Esophagus muscularis mucosa (tissue), 4 donors: ENCODE measurements around the gene GABRB2. TPM values are rescaled to one million over a fixed set of nuclear protein-coding genes. Genes with fewer than 3 reads are reported as not detected.
"Not testable (repeated sequence)": the region's sequence is repeated elsewhere in the genome, so short reads cannot be mapped to it uniquely, and the experiment has no call there.

ENCODE experiments used
- DNase-seq: peaks from one replicate; pipeline ENCODE4 v3.0.0-alpha.2; 2017; ENCODE audit errors: extremely low spot score
- H3K27ac ChIP-seq, 4 donors: fragments of 200-600 bp; sonication (generic); replicated peaks in 1 of 4; 1 replicate in 3 of 4; 2 replicates in 1 of 4; pipeline ENCODE4 v1.5.1; 2016 to 2019; ENCODE audit warnings: mild to moderate bottlenecking in 1 of 4
- H3K27me3 ChIP-seq, 4 donors: fragments of 200-600 bp; sonication (generic); one replicate each; pipeline versions ENCODE4 v1.5.1 to v1.6.0; 2016 to 2019
- H3K36me3 ChIP-seq, 4 donors: fragments of 200-600 bp; sonication (generic); one replicate each; pipeline ENCODE4 v1.5.1; 2016 to 2019
- H3K4me1 ChIP-seq, 4 donors: fragments of 200-600 bp; sonication (generic); one replicate each; pipeline ENCODE4 v1.5.1; 2016 to 2019
- H3K4me3 ChIP-seq, 4 donors: fragments of 200-600 bp; sonication (generic); 1 replicate in 2 of 4; 2 replicates in 2 of 4; pipeline ENCODE4 v1.5.1; 2016 to 2019; ENCODE audit warnings: mild to moderate bottlenecking in 4 of 4, moderate library complexity in 1 of 4
- H3K9me3 ChIP-seq, 4 donors: fragments of 200-600 bp; sonication (generic); 1 replicate in 3 of 4; 2 replicates in 1 of 4; pipeline ENCODE4 v1.5.1; 2016 to 2019
- EP300 ChIP-seq: sonication (generic); formaldehyde crosslinking; IDR thresholded peaks from one replicate; pipeline ENCODE4 v1.6.1; 2017; ENCODE audit warnings: antibody characterized with exemption
- POLR2A ChIP-seq: fragments of 450-650 bp; IDR thresholded peaks from one replicate; pipeline ENCODE4 v1.6.1; 2017; ENCODE audit warnings: antibody characterized with exemption, moderate library complexity, mild to moderate bottlenecking, low read depth
- POLR2AphosphoS5 ChIP-seq, 2 donors: sonication (generic); formaldehyde crosslinking; IDR thresholded peaks; one replicate each; pipeline ENCODE4 v1.6.1; 2017; ENCODE audit warnings: antibody characterized with exemption in 2 of 2
- WGBS: methylation state at CpG from one replicate; pipeline ENCODE4 v1.1.5; 2018; 5-methylcytosine and 5-hydroxymethylcytosine counted together
- intact Hi-C: fragments of 100-400 bp; cut with DNase I; formaldehyde crosslinking; loops from one replicate; pipeline ENCODE4 v1.15.1; 2023
- total RNA-seq, 4 donors: library from RNA; depleted of rRNA; stranded (reverse); fragments of >200 nt; gene quantifications; one replicate each; pipeline versions ENCODE4 v1.1.0 to v1.2.1, GENCODE V29; 2016
- TF ChIP-seq, protein P1 (sequence below), 3 experiments: fragments of 200-600 bp in 2 of 3; fragments of 450-650 bp in 1 of 3; sonication (generic) in 2 of 3; IDR thresholded peaks; one replicate each; pipeline ENCODE4 v1.5.1; 2017 to 2019; ENCODE audit warnings: antibody characterized with exemption in 3 of 3, mild to moderate bottlenecking in 2 of 3, moderate library complexity in 1 of 3

The GABRB2 gene
- total RNA-seq, 4 donors from 2014 or later: 0.92 to 1.7 (median 1.2) TPM

DNA sequence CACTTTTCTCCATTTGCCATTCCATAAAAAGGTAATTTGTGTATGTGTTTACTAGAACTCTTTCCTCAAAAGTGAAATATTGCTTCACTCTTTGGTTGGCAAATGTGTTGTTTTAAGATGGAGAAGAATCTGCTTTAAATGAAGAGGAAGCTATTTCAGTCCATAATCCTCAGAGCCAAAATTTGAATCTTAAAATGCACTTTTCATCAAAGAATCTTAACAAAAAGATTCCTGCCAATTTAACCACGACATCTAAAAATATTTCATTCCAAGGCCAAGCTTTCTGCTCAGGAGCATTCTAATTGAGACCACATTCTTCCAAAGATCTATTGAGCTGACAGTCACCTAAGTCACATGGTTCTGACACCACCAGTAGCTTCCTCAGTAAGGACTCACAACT is 7.5 kb downstream of the GABRB2 start:
- WGBS: 43% methylated on average over 1 of the region's 1 CpG
- Histone ChIP-seq H3K27ac (no peak overlapping the region), H3K27me3 (peaks cover 0 to 19% (median 0%) of the 10 kb centered on the region in 4 donors), H3K4me1 (no peaks in the 10 kb centered on the region), H3K9me3 (peaks cover 0 to 4% (median 0%) of the 10 kb centered on the region in 4 donors), H3K4me3 (no peak overlapping the region), H3K36me3 (no peaks in the 10 kb centered on the region)
- no peak for DNase-seq
- intact Hi-C loops: no loop called here
- TF ChIP-seq, protein P1, sequence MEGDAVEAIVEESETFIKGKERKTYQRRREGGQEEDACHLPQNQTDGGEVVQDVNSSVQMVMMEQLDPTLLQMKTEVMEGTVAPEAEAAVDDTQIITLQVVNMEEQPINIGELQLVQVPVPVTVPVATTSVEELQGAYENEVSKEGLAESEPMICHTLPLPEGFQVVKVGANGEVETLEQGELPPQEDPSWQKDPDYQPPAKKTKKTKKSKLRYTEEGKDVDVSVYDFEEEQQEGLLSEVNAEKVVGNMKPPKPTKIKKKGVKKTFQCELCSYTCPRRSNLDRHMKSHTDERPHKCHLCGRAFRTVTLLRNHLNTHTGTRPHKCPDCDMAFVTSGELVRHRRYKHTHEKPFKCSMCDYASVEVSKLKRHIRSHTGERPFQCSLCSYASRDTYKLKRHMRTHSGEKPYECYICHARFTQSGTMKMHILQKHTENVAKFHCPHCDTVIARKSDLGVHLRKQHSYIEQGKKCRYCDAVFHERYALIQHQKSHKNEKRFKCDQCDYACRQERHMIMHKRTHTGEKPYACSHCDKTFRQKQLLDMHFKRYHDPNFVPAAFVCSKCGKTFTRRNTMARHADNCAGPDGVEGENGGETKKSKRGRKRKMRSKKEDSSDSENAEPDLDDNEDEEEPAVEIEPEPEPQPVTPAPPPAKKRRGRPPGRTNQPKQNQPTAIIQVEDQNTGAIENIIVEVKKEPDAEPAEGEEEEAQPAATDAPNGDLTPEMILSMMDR (IDR thresholded peaks at IDR 0.05): no peak
- TF ChIP-seq POLR2AphosphoS5 (IDR thresholded peaks at IDR 0.05) (no peak), POLR2A (no peak), EP300 (no peak)

- Histone ChIP-seq H3K4me1 (no peaks in the 10 kb centered on the region), H3K27ac (no peak overlapping the region), H3K9me3 (no peaks in the 10 kb centered on the region), H3K27me3 (no peaks in the 10 kb centered on the region), H3K4me3 (no peak overlapping the region), H3K36me3 (no peaks in the 10 kb centered on the region)
- WGBS: 84% methylated on average over 2 of the region's 2 CpGs
- intact Hi-C loops: no loop called here
- TF ChIP-seq POLR2AphosphoS5 (IDR thresholded peaks at IDR 0.05): no peak
- no peak for TF ChIP-seq EP300
- TF ChIP-seq, protein P1 (IDR thresholded peaks at IDR 0.05): peak in 1 of 3 experiments; percentile 7
- no peak for TF ChIP-seq POLR2A
- no peak for DNase-seq
Observed at GRCh38 chr5:161535762-161536161, 10.8 kb downstream of the GABRB2 start.

GRCh38 chr5:161530700-161531099 is 15.8 kb downstream of the GABRB2 start:
- no peaks in the 10 kb centered on the region for H3K27me3 ChIP-seq
- DNase-seq: no peak
- no peak overlapping the region for H3K27ac ChIP-seq
- intact Hi-C loops: no loop called here
- H3K4me1 ChIP-seq: no peaks in the 10 kb centered on the region
- TF ChIP-seq EP300 (no peak), POLR2AphosphoS5 (IDR thresholded peaks at IDR 0.05) (no peak), POLR2A (no peak)
- TF ChIP-seq, protein P1 (IDR thresholded peaks at IDR 0.05): no peak
- no peaks in the 10 kb centered on the region for H3K36me3 ChIP-seq
- 44% methylated on average over 2 of the region's 2 CpGs for WGBS
- no peaks in the 10 kb centered on the region for H3K9me3 ChIP-seq
- H3K4me3 ChIP-seq: no peak overlapping the region

- WGBS: 21% methylated on average over 1 of the region's 1 CpG
- Histone ChIP-seq H3K36me3 (no peaks in the 10 kb centered on the region), H3K4me3 (no peak overlapping the region), H3K27me3 (no peaks in the 10 kb centered on the region), H3K27ac (no peak overlapping the region), H3K4me1 (no peaks in the 10 kb centered on the region), H3K9me3 (peaks cover 0 to 4% (median 0%) of the 10 kb centered on the region in 4 donors)
- DNase-seq: no peak
- no peak for TF ChIP-seq EP300
- TF ChIP-seq POLR2AphosphoS5 (IDR thresholded peaks at IDR 0.05): no peak
- TF ChIP-seq, protein P1 (IDR thresholded peaks at IDR 0.05): no peak
- TF ChIP-seq POLR2A: no peak
- intact Hi-C loops: no loop called here
Observed at GRCh38 chr5:161513942-161514341, 32.6 kb downstream of the GABRB2 start.

DNA sequence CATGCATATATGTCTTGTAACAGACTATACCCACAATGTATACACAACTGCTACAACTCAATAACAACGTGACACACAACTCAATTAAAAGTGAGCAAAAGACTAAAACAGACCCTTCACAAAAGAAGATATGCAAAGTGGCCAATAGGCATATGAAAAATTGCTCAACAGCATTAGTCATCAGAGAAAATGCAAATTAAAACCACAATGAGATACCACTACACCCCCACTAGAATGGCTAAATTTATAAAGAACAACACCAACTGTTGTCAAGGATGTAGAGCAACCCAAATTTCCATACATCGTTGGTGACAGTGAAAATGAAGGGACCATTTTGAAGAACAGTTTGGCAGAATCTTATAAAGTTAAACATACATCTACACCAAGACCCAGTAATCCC is 38.9 kb downstream of the GABRB2 start:
- H3K4me1 ChIP-seq: no peaks in the 10 kb centered on the region
- no peaks in the 10 kb centered on the region for H3K9me3 ChIP-seq
- 50% methylated on average over 2 of the region's 2 CpGs for WGBS
- TF ChIP-seq EP300: no peak
- TF ChIP-seq POLR2A: no peak
- TF ChIP-seq POLR2AphosphoS5 (IDR thresholded peaks at IDR 0.05): no peak
- TF ChIP-seq, protein P1 (IDR thresholded peaks at IDR 0.05): no peak
- no peaks in the 10 kb centered on the region for H3K36me3 ChIP-seq
- H3K27ac ChIP-seq: no peak overlapping the region
- H3K27me3 ChIP-seq: no peaks in the 10 kb centered on the region
- no peak overlapping the region for H3K4me3 ChIP-seq
- intact Hi-C loops: no loop called here
- DNase-seq: no peak

DNA sequence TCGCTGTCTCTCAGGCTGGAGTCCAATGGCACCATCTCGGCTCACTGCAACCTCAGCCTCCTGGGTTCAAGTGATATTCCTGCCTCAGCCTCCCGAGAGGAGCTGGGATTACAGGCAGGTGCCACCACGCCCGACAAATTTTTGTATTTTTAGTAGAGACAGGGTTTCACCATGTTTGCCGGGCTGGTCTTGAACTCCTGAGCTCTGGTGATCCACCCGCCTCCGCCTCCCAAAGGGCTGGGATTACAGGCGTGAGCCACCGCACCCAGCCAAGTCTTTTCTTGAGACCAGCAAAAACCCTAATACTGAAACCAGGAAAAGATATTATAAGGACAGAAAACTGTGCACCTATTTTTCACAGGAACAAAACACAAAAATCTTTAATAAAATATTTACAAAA is 41.4 kb downstream of the GABRB2 start:
- H3K4me3 ChIP-seq, intact Hi-C loops, H3K36me3 ChIP-seq, H3K4me1 ChIP-seq, H3K27me3 ChIP-seq, H3K27ac ChIP-seq, H3K9me3 ChIP-seq, DNase-seq: not testable (repeated sequence)
- WGBS: 82% methylated on average over 10 of the region's 10 CpGs
